Endothelial cell of umbilical vein (primary cell): Measurements from ENCODE around the gene NANOS3. TPM values are rescaled to one million over a fixed set of nuclear protein-coding genes. Genes with fewer than 3 reads are reported as not detected.
A peak's percentile ranks its signal among the peaks of the same experiment; 100 is the strongest.

ENCODE experiments used
- BruUV-seq: library from RNA; stranded (reverse); fragments of 400-500 nt; replicated peaks from 2 replicates; lab custom pipeline; 2021; lab: Mats Ljungman, UMichigan
- CTCF ChIA-PET: fragments of 300-600, 350-600 bp; sonication (Branson Sonifier 250); formaldehyde crosslinking; loops from one replicate; lab custom pipeline; 2021; ENCODE audit warnings: antibody characterized with exemption, inconsistent platforms; lab: Charles Lee
- POLR2A ChIA-PET: fragments of 300-600, 350-600 bp; sonication (Branson Sonifier 250); formaldehyde crosslinking; loops from one replicate; lab custom pipeline; 2021; ENCODE audit warnings: antibody characterized with exemption, inconsistent platforms; lab: Charles Lee
- DNase-seq: peaks from one replicate; pipeline ENCODE4 v3.0.0-alpha.2; 2011; ENCODE audit warnings: low read depth, low spot score
- FAIRE-seq: peaks from 2 replicates; lab custom pipeline; 2011; peaks lifted over from hg19 to GRCh38; lab: Jason Lieb, UNC
- H2AFZ ChIP-seq: 2 replicates; pipeline ENCODE4 v1.6.0; 2012; ENCODE audit warnings: low read depth, low read length, control low read depth, inconsistent platforms
- H3K27ac ChIP-seq: 2 replicates; pipeline ENCODE4 v1.5.1; 2011; ENCODE audit warnings: low read depth, mild to moderate bottlenecking, control low read depth, low read length, moderate library complexity; ENCODE audit not compliant: insufficient read depth
- H3K27me3 ChIP-seq, 2 experiments: 2 replicates each; pipeline versions ENCODE4 v1.6.0 to v1.6.1; 2011; ENCODE audit warnings: low read length in 2 of 2, mixed read lengths in 1 of 2; ENCODE audit not compliant: control insufficient read depth in 2 of 2, insufficient read depth in 2 of 2
- H3K36me3 ChIP-seq, 2 experiments: 2 replicates in 1 of 2; 3 replicates in 1 of 2; pipeline ENCODE4 v1.5.1; 2011; ENCODE audit warnings: low read length in 2 of 2, mild to moderate bottlenecking in 1 of 2, moderate library complexity in 1 of 2; ENCODE audit not compliant: control insufficient read depth in 2 of 2, insufficient read depth in 2 of 2; ENCODE audit errors: extremely low read depth in 1 of 2
- H3K4me1 ChIP-seq: 3 replicates; pipeline ENCODE4 v1.5.1; 2011; ENCODE audit warnings: mild to moderate bottlenecking, low read length; ENCODE audit not compliant: control insufficient read depth, insufficient read depth; ENCODE audit errors: extremely low read depth
- H3K4me2 ChIP-seq: 2 replicates; pipeline ENCODE4 v1.6.1; 2011; ENCODE audit warnings: low read length, control low read depth, mixed read lengths; ENCODE audit not compliant: insufficient read depth
- H3K4me3 ChIP-seq, 3 experiments: fragments of 200-600 bp in 1 of 3; sonication (generic), shearing (Covaris generic) in 1 of 3; replicated peaks in 1 of 3; 2 replicates each; pipeline ENCODE4 v1.5.1; 2011 to 2016; ENCODE audit warnings: control low read depth in 3 of 3, low read length in 3 of 3, mild to moderate bottlenecking in 2 of 3, inconsistent platforms in 1 of 3, low read depth in 1 of 3, moderate library complexity in 1 of 3; ENCODE audit not compliant: insufficient read depth in 1 of 3
- H3K79me2 ChIP-seq: 2 replicates; pipeline ENCODE4 v1.6.0; 2012; ENCODE audit warnings: low read length, inconsistent platforms; ENCODE audit not compliant: control insufficient read depth, insufficient read depth
- H3K9ac ChIP-seq: replicated peaks from 2 replicates; pipeline ENCODE3; 2011; ENCODE audit warnings: low read length, control low read depth; ENCODE audit not compliant: insufficient read depth; ENCODE audit errors: extremely low read depth
- H3K9me1 ChIP-seq: replicated peaks from 3 replicates; pipeline ENCODE4 v1.6.0; 2011; ENCODE audit warnings: mild to moderate bottlenecking, low read length; ENCODE audit not compliant: control insufficient read depth, insufficient read depth; ENCODE audit errors: extremely low read depth
- H3K9me3 ChIP-seq: replicated peaks from 2 replicates; pipeline ENCODE4 v1.5.1; 2012; ENCODE audit warnings: low read length, inconsistent platforms; ENCODE audit not compliant: control insufficient read depth, insufficient read depth
- H4K20me1 ChIP-seq: replicated peaks from 2 replicates; pipeline ENCODE3; 2011; ENCODE audit warnings: mild to moderate bottlenecking, low read length; ENCODE audit not compliant: control insufficient read depth, insufficient read depth; ENCODE audit errors: extremely low read depth
- EZH2 ChIP-seq: IDR thresholded peaks from 2 replicates; pipeline ENCODE4 v1.6.1; 2012; ENCODE audit warnings: borderline replicate concordance, low read depth, mild to moderate bottlenecking, moderate library complexity, low read length, inconsistent platforms; ENCODE audit not compliant: severe bottlenecking
- FOS ChIP-seq: IDR thresholded peaks from 2 replicates; pipeline ENCODE4 v1.6.1; 2011; ENCODE audit warnings: mild to moderate bottlenecking, low read length, moderate library complexity, borderline replicate concordance; ENCODE audit not compliant: insufficient read depth
- GATA2 ChIP-seq: IDR thresholded peaks from 2 replicates; pipeline ENCODE4 v1.7.0; 2011; ENCODE audit warnings: low read depth, mild to moderate bottlenecking, moderate library complexity, mixed read lengths, low read length; ENCODE audit not compliant: insufficient read length, insufficient read depth
- JUN ChIP-seq: IDR thresholded peaks from 2 replicates; pipeline ENCODE4 v1.6.1; 2011; ENCODE audit warnings: borderline replicate concordance, low read depth; ENCODE audit not compliant: insufficient read length, insufficient read depth
- MYC ChIP-seq: IDR thresholded peaks from one replicate; pipeline ENCODE4 v1.6.1; 2011; ENCODE audit warnings: mild to moderate bottlenecking, low read depth, low read length
- POLR2A ChIP-seq: IDR thresholded peaks from 2 replicates; pipeline ENCODE4 v1.6.1; 2012; ENCODE audit warnings: low read depth, mild to moderate bottlenecking, control low read depth, low read length
- POLR2AphosphoS5 ChIP-seq: IDR thresholded peaks from 2 replicates; pipeline ENCODE4 v1.6.1; 2012; ENCODE audit warnings: low read depth, mild to moderate bottlenecking, control low read depth, low read length, moderate library complexity; ENCODE audit not compliant: insufficient read depth
- dilution Hi-C: fragments of 300-500 bp; cut with MboI; formaldehyde crosslinking; loops from one replicate; pipeline ENCODE4 v1.15.0; 2019; ENCODE audit warnings: low sequenced_read_pairs; ENCODE audit not compliant: extremely low pct_ligation_motif_present
- intact Hi-C: fragments of 100-400 bp; cut with micrococcal nuclease; formaldehyde crosslinking; loops from one replicate; pipeline ENCODE4 v1.10.0; 2022
- polyA plus RNA-seq, 4 experiments: library from polyadenylated mRNA; depleted of rRNA in 3 of 4; stranded (reverse) in 3 of 4; unstranded in 1 of 4; fragments of >200 nt; gene quantifications; 2 replicates each; pipeline versions ENCODE4 v1.2.1 to v1.2.3, GENCODE V29; 2011 to 2012; ENCODE audit warnings: missing spikeins in 1 of 4
- total RNA-seq: library from RNA; stranded (reverse); gene quantifications from 2 replicates; pipeline ENCODE4 v1.2.3, GENCODE V29; 2021
- TF ChIP-seq, protein P1 (sequence below), 2 donors: IDR thresholded peaks; 1 replicate in 1 of 2; 2 replicates in 1 of 2; pipeline ENCODE4 v1.5.1; 2011; ENCODE audit warnings: low read length in 2 of 2, mild to moderate bottlenecking in 2 of 2, moderate library complexity in 2 of 2, control low read depth in 1 of 2, inconsistent platforms in 1 of 2, low read depth in 1 of 2; ENCODE audit not compliant: insufficient read depth in 1 of 2; ENCODE audit errors: extremely low read depth in 1 of 2
- TF ChIP-seq, protein P2 (sequence below): IDR thresholded peaks from 2 replicates; pipeline ENCODE4 v1.6.1; 2011; ENCODE audit not compliant: insufficient read depth, insufficient read length

The NANOS3 gene
- total and polyA plus RNA-seq, 2 donors (not counting 3 experiments of a cell fraction or from before 2014, with no cell fraction given) = 1.0 to 4.4 TPM

DNA sequence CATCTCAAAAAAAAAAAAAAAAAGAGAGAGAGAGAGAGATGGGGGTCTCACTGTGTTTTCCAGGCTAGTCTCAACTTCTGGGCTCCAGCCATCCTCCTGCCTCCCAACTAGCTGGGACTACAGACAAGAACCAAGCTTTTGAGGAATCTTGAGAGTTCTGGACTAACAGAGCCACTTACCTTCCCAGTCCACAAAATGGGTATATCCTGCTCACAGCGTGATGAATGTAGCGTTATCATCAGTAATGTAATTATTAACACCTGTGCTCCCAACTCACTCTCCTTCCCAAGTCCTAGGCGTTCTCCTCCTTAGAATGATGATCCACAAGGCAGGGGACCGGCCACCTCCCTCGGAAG, 4.6 kb upstream of the NANOS3 start:
- DNase-seq (no peak), FAIRE-seq (no peak)
- no peaks in the 10 kb centered on the region for H3K9me3 ChIP-seq
- intact Hi-C loops (no loop called here), dilution Hi-C loops (no loop called here)
- H3K36me3 ChIP-seq = no peaks in the 10 kb centered on the region
- no peak overlapping the region for H3K9ac ChIP-seq
- no peaks in the 10 kb centered on the region for H3K79me2 ChIP-seq
- H3K4me2 ChIP-seq = no peak overlapping the region
- H3K27me3 ChIP-seq = no peaks in the 10 kb centered on the region
- TF ChIP-seq POLR2AphosphoS5 (no peak), EZH2 (no peak), POLR2A (no peak), MYC (no peak), FOS (no peak), GATA2 (no peak), JUN (no peak)
- TF ChIP-seq, protein P1, sequence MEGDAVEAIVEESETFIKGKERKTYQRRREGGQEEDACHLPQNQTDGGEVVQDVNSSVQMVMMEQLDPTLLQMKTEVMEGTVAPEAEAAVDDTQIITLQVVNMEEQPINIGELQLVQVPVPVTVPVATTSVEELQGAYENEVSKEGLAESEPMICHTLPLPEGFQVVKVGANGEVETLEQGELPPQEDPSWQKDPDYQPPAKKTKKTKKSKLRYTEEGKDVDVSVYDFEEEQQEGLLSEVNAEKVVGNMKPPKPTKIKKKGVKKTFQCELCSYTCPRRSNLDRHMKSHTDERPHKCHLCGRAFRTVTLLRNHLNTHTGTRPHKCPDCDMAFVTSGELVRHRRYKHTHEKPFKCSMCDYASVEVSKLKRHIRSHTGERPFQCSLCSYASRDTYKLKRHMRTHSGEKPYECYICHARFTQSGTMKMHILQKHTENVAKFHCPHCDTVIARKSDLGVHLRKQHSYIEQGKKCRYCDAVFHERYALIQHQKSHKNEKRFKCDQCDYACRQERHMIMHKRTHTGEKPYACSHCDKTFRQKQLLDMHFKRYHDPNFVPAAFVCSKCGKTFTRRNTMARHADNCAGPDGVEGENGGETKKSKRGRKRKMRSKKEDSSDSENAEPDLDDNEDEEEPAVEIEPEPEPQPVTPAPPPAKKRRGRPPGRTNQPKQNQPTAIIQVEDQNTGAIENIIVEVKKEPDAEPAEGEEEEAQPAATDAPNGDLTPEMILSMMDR (IDR thresholded peaks at IDR 0.05; ENCODE audit: extremely low read depth in 1 of 2, insufficient read depth in 1 of 2, low read depth in 1 of 2, low read length in 2 of 2) = no peak
- TF ChIP-seq, protein P2, sequence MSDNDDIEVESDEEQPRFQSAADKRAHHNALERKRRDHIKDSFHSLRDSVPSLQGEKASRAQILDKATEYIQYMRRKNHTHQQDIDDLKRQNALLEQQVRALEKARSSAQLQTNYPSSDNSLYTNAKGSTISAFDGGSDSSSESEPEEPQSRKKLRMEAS = no peak
- no peaks in the 10 kb centered on the region for H4K20me1 ChIP-seq
- peak overlapping the region in 1 of 3 experiments; percentile 13 for H3K4me3 ChIP-seq
- POLR2A ChIA-PET = interaction anchor here (0.6 to 1.2 kb wide), 2 partner anchors 10 to 14 kb away, joined by 3 to 5 read pairs; no protein-coding TSS in a partner anchor
- no peaks in the 10 kb centered on the region for H3K9me1 ChIP-seq
- BruUV-seq = no TSS peak
- CTCF ChIA-PET = interaction anchor here (0.7 to 2.0 kb wide), 9 partner anchors 10 to 397 kb away, joined by 3 to 7 read pairs (median 4); partner anchors contain the start of gene MISP3
- no peaks in the 10 kb centered on the region for H3K4me1 ChIP-seq
- H3K27ac ChIP-seq = no peak overlapping the region
- peak overlapping the region; percentile 86 for H2AFZ ChIP-seq
